Skin of body (tissue), 2 donors: ENCODE results near the gene WNT6. TPM values are rescaled to one million over a fixed set of nuclear protein-coding genes. Genes with fewer than 3 reads are reported as not detected.

Experiments used
- DNase-seq: peaks from one replicate; lab custom pipeline; 2025; lab: John Stamatoyannopoulos, UW
- total RNA-seq: library from RNA; depleted of rRNA; stranded (reverse); fragments of >200 nt; gene quantifications from one replicate; pipeline ENCODE4 v1.2.3, GENCODE V29; 2014

The WNT6 gene
- total RNA-seq, 1 donor from 2014 or later = 1.7 TPM

DNA sequence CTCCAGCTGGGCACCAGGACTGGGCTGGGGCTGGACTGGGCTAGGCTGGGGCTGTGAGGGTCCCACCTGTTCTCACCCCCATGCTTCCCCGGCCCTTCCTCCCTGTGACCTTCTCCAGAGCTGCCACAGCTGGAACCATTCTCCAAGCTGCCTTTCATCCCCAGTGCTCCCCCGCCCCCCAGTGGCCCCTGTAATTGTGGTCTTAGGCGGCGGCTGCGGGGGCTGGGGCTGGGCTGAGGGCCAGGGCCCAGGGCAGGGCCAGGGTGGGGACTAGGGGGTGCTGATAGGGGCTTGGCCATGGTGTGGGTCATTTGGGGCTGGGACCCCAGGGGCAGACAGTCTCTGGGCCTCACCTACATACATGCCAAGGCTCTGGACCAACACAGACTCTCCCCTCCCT, 18.3 kb downstream of the WNT6 start:
- no peak for DNase-seq

DNA sequence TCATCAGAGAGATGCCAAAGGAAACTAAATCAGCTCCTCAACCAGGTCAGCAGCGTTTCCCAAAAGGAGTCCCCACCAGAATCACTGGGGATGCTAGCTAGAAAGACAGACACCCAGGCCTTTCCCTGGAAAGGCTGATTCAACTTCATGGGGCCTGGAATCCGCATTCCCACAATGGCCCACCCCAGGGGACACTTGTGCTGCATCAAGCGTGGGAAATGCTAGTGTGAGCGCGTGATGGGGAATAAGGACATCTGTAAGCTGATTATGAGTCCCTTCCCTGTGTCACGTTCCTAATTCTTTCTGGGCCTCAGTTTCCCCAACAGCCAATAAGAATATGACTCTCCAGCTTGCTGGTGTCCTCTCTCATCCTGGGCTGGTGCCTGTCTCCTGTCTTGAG, 18.9 kb downstream of the WNT6 start:
- DNase-seq = no peak

DNA sequence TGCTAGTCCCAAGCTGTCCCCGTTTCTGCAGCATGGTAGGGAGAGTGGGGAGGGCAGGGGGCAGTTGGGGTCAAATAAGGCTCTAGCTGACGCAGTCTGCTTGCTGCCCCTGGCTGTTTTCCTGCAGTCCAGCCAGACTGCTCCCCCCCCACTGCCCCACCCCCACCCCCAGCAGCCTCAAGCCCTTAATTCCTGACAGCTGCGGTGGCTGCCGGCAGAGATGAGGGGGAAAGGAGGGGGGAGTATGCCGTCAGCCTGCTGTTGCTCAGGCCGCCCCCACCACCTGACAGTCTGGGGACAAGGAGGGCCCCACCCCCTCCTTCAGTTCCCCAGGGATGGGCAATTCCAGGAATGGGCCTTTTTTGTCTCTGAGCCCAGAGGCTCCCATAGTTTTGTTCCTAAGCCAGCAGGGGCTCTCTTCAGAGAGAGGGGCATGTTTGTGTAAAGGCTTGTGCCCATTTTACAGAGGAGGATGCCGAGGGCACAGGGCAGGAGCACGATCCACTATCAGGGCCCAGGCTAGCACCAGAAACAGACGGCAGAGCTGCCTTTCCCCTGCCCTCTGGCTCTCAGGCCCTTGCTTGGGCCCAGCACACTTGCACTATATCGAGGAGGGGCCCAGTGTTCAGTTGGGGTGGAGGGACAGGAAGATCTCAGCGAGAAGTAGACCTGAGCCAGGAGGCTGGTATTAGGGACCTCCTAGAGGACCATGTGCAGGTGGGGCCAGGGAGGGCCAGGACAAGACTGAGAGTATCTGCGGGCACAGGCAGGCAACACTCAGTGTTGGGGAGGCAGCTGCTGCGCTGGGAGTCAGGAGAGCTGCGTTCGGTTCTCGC, 19.5 kb downstream of the WNT6 start:
- DNase-seq = no peak

DNA sequence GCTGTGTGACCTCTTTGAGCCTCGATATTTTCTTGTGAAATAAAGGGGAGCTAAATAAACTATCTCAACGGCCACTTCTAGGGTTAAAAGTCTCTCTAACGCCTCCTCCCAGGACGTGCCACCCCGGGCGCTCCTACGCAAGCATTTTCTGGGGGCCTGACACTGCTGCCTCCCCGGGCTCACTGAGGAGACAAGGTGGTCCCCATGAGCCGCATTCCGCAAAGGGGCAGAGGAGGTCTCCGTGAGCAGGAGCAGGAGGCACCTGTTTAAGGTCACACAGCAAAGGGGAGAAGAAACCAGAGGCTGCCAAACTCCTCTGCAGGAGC, 20.1 kb downstream of the WNT6 start:
- DNase-seq = no peak

DNA sequence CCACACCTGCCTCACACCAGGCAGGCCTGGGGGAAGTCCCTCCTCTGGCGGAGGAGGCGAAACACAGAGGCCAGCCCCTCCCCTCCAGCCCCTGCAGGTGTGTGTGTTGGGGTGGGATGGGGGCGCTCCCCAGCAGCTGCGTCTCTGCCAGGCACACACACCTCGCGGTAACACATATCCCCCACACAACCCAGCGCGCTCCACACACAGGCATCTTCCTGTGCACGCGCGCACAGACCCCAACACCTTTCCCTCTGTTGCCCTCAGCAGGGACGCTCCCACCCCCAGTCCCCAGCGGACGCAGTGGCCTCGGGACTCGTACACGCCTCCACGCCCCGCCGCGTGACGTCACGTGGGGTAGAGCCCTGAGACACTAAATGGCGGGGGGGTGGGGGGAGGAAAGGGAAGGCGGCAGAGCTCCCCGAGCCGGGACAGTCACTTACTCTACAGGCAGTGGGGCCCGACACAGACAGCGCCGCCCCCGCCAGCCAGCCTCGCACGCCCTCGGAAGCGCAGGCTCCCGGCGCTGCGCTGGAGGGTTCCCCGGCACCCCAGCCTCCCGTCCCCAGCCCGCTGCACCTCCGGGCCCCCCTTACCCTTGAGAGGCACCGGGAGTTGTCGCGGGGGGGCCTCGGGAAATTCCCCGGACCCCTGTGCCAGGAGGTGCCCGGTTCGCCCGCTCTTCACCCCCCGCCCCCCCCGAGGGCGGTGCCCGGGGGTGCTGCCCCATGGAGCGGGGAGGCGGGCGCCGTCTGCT, 20.7 kb downstream of the WNT6 start, which contains the start of gene WNT10A:
TSS of gene WNT10A (plus strand) at position 751 of the 757 bp plus-strand sequence. CDS start 144 bp downstream, outside the sequence.
- DNase-seq = no peak

DNA sequence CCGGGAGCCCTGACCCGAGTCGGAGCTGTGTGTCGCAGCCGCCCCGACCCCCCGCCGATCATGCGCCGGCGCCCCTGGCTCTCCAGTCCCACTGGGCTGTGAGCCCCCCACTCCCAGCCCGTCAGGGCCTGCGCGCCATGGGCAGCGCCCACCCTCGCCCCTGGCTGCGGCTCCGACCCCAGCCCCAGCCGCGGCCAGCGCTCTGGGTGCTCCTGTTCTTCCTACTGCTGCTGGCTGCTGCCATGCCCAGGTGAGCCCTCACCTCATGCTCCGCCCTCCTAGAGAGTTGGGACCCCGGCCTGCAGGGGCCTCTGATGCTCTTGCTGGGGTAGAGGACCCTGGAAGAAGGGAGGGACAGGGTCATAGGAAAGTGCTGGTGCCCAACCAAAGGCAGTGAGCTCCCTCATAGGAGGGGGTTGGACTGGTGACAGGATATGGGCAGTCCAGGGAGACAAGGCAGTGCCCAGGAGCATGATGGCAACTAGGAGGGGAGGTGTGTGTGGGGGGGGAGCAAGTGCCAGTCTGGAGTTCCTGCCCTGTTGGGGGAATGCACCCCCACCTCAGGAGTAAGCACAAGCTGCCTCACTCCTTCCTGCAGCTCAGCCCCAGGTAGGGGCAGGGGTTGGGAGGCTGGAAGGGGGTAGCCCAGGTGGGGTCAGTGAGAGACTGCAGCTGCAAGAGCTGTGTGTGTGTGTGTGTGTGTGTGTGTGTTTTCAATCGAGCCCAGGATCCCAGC, 21.4 kb downstream of the WNT6 start:
- DNase-seq = no peak

DNA sequence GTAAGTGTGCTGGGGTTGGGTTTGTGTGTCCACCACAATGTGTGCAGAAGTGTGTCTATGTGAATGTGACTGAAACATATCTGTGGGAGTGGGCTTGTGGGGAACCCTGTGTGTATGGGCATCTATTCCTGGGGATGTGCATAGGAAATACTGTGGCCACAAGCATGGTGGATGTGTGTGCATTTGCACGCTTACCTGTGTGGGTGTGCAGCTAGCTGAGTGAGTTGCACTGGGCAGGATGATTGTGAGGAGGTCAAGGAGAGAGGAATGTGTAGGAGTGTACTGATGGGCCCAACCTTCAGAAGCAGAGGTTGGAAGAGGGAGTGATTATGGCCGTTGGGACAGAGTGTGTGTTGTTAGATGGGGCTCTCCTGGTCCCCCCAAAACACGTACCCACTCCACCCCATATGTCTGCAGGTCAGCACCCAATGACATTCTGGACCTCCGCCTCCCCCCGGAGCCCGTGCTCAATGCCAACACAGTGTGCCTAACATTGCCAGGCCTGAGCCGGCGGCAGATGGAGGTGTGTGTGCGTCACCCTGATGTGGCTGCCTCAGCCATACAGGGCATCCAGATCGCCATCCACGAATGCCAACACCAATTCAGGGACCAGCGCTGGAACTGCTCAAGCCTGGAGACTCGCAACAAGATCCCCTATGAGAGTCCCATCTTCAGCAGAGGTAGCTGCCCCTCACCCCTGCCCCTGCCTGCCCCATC, 22.3 kb downstream of the WNT6 start:
- no peak for DNase-seq

DNA sequence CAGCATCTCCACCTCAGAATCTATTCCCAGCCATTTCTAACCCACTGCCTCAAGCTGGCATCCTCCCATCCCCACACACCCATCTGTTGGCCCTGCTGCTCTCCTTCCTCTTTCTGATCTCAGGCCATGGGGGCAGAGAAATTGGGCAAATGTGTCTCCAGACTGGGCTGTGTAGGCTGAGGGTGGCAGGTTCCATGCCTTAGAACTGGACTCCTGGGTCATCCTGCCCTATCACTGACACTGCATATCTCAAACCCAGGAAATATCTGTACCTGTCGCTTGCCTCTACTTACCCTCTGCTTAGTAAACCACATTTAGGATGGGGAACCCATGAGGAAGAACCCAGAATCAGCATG, 22.8 kb downstream of the WNT6 start:
- DNase-seq = no peak

DNA sequence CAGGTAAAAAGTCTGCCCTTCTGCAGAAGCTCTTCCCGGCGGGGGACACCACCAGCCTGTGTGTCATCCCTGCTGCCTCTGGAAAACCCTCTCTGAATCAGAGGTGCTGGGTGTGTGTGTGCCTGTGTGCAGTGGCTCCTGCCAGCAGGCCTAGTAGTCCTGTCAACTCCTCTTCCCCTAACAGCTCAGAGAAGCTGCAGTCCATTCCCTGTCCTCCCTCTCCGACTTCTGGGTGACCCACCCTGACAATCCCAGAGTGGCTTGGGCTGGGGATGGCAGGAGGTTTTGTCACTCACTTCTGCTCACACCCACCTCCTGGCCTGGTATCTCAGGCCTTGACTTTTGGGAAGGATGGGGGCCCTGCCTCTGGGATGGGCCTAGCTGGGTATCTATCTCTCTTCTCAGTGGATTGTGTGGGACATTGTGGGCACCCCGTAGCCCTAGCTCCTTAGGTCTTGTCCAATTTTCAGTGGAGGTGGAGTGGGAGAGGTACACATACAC, 23.3 kb downstream of the WNT6 start:
- no peak for DNase-seq

DNA sequence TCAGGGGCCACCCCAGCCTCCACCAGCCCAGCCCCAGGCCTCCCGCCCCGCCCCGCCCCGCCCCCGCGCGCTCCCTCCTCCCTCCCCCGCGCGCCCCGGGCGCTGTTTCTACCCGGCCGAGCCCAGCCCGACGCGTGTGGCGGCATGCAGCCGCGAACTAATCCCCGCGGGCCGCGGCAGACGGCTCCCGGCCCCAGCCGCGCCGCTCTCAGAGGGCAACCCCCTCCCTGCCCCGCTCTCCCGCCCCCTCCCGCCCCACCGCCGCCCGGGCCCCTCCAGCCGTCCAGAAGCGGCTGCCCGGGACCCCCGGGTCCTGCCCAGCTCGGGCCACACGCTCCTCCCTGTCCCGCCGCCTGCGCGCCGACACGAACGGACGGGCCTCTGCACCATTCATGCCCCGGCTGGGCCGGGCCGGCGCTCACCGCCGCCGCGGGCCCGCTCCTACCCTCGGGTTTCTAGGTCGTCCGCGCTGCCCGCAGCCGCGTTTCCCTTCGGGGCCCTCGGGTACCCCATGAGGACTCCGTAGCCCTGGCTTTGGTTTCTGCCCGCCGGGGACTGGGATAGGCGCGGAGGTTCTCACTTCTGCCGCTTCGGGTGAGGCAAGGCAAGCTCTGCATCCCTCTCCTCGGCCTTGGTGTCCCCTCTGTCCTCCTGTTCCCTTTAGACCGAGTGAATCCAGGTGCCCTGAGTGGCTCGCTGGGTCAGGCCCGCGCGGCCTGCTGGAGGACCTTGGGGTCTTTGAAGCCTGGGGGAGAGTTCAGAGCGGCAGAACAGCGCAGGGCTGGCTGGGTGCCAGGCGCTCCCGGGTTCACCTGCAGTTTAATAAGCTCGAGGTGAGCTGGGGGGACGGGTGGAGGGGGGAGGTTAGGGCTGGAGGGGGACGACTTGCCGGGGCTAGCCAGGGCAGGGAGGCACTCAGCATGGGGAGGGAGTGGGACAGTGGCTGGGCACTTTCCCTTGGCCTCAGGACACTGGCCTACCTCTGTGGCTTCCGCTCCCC, 24.2 kb downstream of the WNT6 start:
- no peak for DNase-seq

DNA sequence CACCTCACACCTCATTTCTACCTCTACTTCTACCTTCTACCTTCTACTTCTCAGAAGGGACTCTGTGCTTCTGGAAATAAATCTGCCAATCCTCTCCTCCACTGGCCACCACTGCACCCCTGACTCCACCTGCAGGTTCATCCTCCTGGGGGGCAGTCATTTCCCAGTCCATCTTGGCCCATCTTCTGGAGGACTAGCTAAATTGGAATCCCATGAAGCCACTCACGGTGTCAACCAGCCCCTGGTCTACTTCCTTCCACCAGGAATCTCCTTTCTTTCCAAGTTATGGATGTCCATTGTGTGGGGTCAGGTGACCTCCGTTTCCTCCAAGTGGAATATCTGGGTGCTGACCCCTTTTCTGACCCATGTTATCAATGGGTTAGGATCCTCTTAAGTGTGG, 24.9 kb downstream of the WNT6 start:
- DNase-seq = no peak

DNA sequence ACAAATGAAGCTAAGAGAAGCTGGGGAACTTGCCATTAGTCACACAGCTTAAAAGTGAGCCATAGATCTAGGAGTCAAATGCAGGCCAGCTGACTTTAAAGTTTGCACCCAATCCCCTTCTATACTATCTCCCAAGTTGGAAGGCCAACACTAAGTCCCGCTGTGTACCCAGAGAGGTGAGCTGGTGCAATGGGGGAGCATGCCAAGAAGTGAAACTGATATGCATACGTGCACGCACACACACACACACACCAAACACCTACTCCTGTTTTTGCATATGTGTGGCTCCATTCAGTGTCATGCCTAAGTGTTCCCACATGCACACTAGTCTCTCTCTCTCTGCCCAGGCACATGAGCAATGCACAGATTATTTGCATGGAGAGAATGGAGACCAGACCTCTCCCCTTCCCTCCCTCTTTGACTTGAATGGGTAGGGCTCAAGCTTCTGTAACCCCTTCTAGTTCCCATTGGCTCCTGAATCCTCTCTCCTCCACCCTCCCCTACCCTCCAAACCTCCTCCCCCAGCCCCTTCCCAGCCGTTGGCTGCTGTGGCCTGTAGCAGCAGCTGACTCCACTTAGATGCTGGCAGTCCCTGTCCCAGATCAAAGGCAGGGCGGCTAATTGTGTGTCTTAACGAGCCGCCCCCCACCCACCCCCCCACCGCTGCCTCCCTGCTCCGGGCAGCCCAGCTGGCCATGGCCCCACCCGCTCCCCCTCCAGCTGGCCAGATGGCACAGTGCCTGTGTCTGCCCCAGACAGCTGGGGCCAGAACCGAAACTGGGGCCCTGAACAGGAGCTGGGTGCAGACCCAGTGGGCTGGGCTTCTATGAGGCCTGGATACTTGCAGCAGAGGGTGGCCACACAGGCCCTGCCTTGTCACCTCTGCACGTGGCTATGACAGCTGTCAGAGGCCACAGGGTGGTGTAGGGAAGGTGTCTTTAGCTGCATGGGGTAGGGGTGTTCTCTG, 26.7 kb downstream of the WNT6 start:
- peak; percentile 81 for DNase-seq

DNA sequence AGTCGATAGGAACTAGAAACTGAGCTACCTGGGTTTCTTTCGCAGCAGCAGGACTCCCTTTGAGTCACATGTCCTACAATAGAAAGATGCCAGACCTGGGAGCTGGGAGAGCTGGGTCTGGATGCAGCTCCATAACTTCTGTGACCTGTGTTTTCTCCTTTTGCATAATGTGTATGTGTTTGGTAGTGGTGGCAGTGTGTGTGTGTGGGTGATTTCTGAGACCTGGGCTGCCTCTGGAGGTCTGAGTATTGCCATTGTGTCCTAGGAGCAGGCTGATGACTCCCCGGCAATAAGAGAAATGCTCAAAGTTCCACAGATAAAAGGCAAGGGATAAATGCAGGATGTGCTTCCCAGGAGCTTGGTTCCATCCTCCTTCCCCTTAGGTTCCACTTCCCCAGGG, 27.5 kb downstream of the WNT6 start:
- DNase-seq = no peak

DNA sequence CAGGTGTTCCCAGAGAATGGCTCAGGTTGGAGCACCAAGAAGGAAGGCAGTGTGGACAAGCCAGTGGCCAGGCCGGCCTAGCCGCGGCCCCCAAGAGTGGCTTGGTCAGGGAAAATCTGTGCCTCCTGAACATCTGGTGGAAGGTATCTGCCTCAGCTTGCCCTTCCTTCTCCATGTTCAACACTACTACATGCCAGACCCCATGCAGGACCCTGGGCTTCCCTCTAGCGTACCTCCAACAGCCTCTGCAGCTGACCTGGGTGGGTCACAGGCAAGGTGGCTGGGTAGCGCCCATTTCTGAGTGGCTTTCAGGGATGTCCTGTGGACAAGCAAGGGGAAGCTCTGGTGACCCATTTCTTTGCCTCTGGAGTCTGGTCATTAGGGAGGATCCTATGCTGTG, 28.7 kb downstream of the WNT6 start:
- DNase-seq = no peak

DNA sequence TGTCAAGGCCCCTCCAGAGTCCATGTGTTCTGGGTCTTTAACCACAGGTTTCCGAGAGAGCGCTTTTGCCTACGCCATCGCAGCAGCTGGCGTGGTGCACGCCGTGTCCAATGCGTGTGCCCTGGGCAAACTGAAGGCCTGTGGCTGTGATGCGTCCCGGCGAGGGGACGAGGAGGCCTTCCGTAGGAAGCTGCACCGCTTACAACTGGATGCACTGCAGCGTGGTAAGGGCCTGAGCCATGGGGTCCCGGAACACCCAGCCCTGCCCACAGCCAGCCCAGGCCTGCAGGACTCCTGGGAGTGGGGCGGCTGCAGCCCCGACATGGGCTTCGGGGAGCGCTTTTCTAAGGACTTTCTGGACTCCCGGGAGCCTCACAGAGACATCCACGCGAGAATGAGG, 30.3 kb downstream of the WNT6 start:
- no peak for DNase-seq

DNA sequence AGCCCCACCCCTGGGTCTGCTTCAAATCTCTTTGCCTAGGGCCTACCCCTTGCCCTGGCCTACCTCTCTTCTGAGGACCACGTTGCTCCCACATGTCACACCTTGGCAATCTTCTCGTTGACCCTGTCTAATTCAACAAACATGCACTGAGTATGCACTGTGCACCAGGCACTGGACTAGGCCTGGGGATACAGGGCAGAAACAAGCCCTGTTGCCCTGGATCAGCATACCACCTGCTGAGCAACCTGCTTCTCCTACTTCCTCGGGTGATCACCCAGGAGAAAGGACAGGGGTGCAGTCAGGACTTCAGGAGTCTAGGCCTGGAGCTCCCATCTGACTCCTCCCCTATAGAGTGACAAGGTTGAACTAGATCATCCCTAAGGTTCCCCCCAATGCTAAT, 30.8 kb downstream of the WNT6 start:
- no peak for DNase-seq

DNA sequence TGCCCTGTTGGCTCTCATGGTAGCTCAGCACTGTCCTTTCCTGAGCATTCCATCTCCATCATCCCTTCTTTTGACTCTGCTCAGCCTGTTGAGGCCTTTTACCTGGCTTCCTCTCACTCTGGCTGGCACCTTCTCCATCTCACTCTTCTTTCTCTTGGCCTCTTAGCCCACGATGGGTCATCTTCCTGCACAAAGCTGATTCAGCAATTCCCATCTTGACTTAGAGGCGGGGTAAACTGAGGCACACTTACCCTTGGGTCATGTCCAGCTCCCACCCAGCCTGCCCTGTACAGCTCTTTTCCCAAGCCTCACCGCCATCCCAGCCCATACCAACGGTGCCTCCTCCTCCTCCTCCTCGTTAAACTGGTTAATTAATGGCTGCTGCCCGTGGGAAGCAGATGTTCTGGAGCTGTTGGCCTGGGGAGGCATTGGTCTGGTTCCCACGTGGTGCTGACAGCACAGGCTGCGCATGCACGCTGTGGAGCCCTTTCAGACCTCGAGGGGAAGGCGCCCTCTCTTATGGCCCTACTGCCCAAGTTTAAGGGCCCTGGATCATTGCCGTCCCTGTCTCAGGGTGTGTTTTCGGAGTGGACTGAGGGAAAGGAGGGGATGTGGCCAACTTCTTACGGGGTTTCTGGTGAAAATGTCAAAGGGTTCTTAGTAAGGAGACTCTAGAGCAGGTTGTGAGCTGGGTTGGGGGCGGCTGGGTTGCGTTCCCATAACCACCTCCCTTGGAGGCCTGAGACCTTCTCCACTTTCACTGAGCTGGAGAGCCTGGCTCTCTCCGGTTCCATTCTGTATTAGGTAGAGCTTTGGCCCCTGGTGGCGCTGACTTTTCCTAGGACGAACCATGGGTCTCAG, 31.9 kb downstream of the WNT6 start:
- DNase-seq = no peak
